Skeletal muscle tissue (tissue), 4 donors: ENCODE data around the gene SYN1. TPM values are rescaled to one million over a fixed set of nuclear protein-coding genes. Genes with fewer than 3 reads are reported as not detected.

Source experiments
- H3K27ac ChIP-seq: one replicate; pipeline ENCODE4 v1.7.0; 2013; ENCODE audit warnings: mild to moderate bottlenecking, low read depth, low read length, inconsistent platforms
- H3K27me3 ChIP-seq, 3 donors: one replicate each; pipeline ENCODE4 v1.7.0; 2013; ENCODE audit warnings: low read length in 3 of 3; ENCODE audit not compliant: control insufficient read depth in 3 of 3, insufficient read depth in 3 of 3
- H3K36me3 ChIP-seq, 3 donors: one replicate each; pipeline ENCODE4 v1.7.0; 2013; ENCODE audit warnings: low read length in 3 of 3; ENCODE audit not compliant: control insufficient read depth in 3 of 3, insufficient read depth in 3 of 3
- H3K4me1 ChIP-seq, 3 donors: one replicate each; pipeline ENCODE4 v1.7.0; 2013; ENCODE audit warnings: low read length in 3 of 3, mild to moderate bottlenecking in 3 of 3; ENCODE audit not compliant: control insufficient read depth in 3 of 3, insufficient read depth in 3 of 3
- H3K4me3 ChIP-seq, 3 donors: one replicate each; pipeline ENCODE4 v1.7.0; 2013; ENCODE audit warnings: low read length in 3 of 3
- H3K9ac ChIP-seq, 3 donors: one replicate each; pipeline ENCODE4 v1.7.0; 2013; ENCODE audit warnings: low read length in 3 of 3, mild to moderate bottlenecking in 3 of 3, moderate library complexity in 2 of 3, low read depth in 1 of 3
- H3K9me3 ChIP-seq, 3 donors: one replicate each; pipeline ENCODE4 v1.7.0; 2013; ENCODE audit warnings: low read length in 3 of 3; ENCODE audit not compliant: control insufficient read depth in 3 of 3
- total RNA-seq: library from RNA; depleted of rRNA; stranded (reverse); fragments of >200 nt; gene quantifications from one replicate; pipeline ENCODE4 v1.2.3, GENCODE V29; 2014
- donor health status: Osteomylitis.

SYN1 gene
- total RNA-seq, 1 donor from 2014 or later: not detected

DNA sequence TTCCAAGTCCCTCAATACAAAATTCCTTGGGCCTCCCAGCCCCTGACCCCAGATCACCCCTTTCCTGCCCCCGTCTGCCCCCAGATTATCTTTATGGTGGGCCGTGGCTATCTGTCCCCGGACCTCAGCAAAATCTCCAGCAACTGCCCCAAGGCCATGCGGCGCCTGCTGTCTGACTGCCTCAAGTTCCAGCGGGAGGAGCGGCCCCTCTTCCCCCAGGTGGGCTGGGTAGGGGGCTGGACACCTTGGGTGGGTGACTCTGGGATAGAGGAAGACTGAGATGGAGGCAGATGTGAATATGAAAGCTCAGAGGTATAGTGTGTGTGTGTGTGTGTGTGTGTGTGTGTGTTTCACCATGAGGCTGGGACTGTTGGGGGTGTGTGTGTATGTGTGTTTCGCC is 48.9 kb downstream of the SYN1 start:
- peaks cover 0 to 3% (median 0%) of the 10 kb centered on the region in 3 donors for H3K27me3 ChIP-seq
- peaks cover 38 to 41% (median 38%) of the 10 kb centered on the region in 3 donors for H3K36me3 ChIP-seq

DNA sequence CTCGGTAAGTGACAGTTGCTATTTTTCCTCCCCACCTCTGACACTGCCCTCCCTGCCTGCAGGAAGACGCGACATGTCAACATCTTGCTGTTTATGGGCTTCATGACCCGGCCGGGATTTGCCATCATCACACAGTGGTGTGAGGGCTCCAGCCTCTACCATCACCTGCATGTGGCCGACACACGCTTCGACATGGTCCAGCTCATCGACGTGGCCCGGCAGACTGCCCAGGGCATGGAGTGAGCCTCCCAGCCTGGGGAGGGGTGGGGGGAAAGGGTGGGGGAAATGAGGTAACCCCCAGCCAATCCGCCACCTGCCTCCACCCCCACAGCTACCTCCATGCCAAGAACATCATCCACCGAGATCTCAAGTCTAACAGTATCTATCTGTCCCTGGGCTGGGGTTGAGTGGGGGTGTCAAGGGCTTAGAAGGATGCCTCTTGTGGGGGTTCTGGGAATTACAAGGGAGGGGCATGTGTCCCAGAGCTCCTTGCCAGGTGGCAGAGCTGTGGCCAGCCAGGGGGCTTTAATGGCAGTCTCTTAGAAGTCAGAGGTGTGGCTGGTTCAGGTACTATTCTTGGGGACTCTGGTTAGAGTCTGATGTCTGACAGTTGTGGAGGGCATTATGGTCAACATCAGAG is 50.9 kb downstream of the SYN1 start:
- Histone ChIP-seq H3K27me3 (peaks cover 0 to 3% (median 0%) of the 10 kb centered on the region in 3 donors), H3K4me3 (no peak overlapping the region), H3K9ac (no peak overlapping the region), H3K9me3 (no peaks in the 10 kb centered on the region), H3K36me3 (peaks cover 41 to 53% (median 51%) of the 10 kb centered on the region in 3 donors), H3K27ac (no peak overlapping the region), H3K4me1 (peaks cover 0 to 15% (median 5%) of the 10 kb centered on the region in 3 donors)

More for the DNA sequence above, 48.9 kb downstream of the SYN1 start:
- H3K4me3 ChIP-seq: no peak overlapping the region
- peaks cover 0 to 10% (median 3%) of the 10 kb centered on the region in 3 donors for H3K4me1 ChIP-seq
- peaks cover 0 to under 1% (median 0%) of the 10 kb centered on the region in 3 donors for H3K9me3 ChIP-seq
- no peak overlapping the region for H3K27ac ChIP-seq
- no peak overlapping the region for H3K9ac ChIP-seq

DNA sequence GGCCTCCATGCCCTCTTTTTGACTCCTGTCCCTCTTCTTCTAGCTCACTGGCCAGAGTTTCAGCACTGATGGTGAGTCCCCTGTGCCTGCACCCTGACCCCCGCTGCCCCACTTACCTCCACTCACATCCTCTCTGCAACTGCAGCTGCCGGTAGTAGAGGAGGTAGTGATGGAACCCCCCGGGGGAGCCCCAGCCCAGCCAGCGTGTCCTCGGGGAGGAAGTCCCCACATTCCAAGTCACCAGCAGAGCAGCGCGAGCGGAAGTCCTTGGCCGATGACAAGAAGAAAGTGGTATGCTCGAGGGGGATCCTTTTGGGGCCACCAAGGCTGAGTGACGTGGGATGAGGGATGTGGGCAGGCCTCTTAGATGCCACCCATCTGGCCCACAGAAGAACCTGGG is 52.8 kb downstream of the SYN1 start:
- no peaks in the 10 kb centered on the region for H3K9me3 ChIP-seq
- H3K4me3 ChIP-seq: no peak overlapping the region
- H3K9ac ChIP-seq: no peak overlapping the region
- peaks cover 46 to 63% (median 61%) of the 10 kb centered on the region in 3 donors for H3K36me3 ChIP-seq
- peaks cover 5 to 19% (median 8%) of the 10 kb centered on the region in 3 donors for H3K4me1 ChIP-seq
- H3K27me3 ChIP-seq: peaks cover 0 to 3% (median 0%) of the 10 kb centered on the region in 3 donors
- H3K27ac ChIP-seq: no peak overlapping the region

DNA sequence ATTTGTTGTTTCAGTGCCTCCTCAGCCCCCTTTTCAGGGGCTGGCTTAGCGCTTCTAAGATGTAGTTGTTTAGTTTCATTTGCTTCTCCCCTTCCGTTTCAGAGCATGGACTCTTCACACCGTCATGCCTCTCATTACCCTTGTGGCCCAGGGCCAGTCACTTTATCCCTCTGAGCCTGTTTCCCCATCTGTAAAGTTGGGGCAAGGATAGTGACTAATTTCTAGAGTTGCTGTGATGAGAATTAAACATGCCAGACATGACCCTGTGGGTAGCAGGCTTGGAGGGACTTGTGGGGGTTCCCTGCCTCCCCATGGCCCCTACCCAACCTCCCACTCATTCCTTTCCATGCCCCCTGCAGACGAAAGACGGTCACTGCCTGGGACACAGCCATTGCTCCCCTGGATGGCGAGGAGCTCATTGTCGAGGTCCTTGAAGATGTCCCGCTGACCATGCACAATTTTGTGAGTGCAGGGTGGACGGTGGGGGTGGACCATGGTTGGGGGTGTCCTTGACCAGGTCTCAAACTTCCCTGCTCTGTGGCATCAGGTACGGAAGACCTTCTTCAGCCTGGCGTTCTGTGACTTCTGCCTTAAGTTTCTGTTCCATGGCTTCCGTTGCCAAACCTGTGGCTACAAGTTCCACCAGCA is 55.1 kb downstream of the SYN1 start:
- no peaks in the 10 kb centered on the region for H3K9me3 ChIP-seq
- peaks cover 0 to 3% (median 0%) of the 10 kb centered on the region in 3 donors for H3K27me3 ChIP-seq
- peaks cover 6 to 24% (median 15%) of the 10 kb centered on the region in 3 donors for H3K4me1 ChIP-seq
- peaks cover 34 to 54% (median 47%) of the 10 kb centered on the region in 3 donors for H3K36me3 ChIP-seq
- no peak overlapping the region for H3K4me3 ChIP-seq
- no peak overlapping the region for H3K27ac ChIP-seq
- H3K9ac ChIP-seq: no peak overlapping the region

GRCh38 chrX:47563801-47564315 is 55.8 kb downstream of the SYN1 start:
- Histone ChIP-seq H3K4me3 (no peak overlapping the region), H3K4me1 (peaks cover 6 to 24% (median 15%) of the 10 kb centered on the region in 3 donors), H3K36me3 (peaks cover 27 to 48% (median 44%) of the 10 kb centered on the region in 3 donors), H3K9me3 (no peaks in the 10 kb centered on the region), H3K9ac (no peak overlapping the region), H3K27ac (no peak overlapping the region), H3K27me3 (peaks cover 0 to 3% (median 0%) of the 10 kb centered on the region in 3 donors)

DNA sequence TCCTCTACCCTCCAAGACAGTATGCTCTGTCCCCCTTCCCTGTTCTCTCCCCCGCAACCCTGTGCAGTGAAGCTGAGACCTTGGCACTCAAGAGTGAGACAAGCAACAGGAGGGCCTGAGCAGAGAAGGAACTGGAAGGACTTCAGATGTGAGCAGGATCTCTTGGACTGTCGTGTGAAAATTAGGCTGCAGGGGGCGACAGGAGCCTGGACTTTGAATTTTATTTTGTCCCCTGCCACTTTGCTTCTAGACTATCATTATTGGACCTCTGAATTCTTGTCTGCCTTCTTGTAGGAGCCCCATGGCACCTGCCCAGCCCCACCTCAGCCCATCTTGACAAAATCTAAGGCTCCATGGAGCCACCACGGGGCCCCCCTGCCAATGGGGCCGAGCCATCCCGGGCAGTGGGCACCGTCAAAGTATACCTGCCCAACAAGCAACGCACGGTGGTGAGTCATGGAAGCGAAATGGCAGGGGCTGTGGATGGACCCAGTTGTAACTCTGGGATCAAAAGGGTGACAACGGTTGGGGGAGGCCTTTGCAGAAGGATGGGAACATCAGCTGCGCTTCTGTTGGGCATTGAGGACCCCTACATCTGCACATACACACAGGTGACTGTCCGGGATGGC is 56.9 kb downstream of the SYN1 start:
- H3K4me1 ChIP-seq: peaks cover 6 to 24% (median 15%) of the 10 kb centered on the region in 3 donors
- H3K36me3 ChIP-seq: peaks cover 19 to 37% (median 34%) of the 10 kb centered on the region in 3 donors
- H3K4me3 ChIP-seq: no peak overlapping the region
- no peaks in the 10 kb centered on the region for H3K9me3 ChIP-seq
- peak overlapping the region in 1 of 3 donors; percentile 3 for H3K9ac ChIP-seq
- H3K27me3 ChIP-seq: no peaks in the 10 kb centered on the region
- no peak overlapping the region for H3K27ac ChIP-seq

DNA sequence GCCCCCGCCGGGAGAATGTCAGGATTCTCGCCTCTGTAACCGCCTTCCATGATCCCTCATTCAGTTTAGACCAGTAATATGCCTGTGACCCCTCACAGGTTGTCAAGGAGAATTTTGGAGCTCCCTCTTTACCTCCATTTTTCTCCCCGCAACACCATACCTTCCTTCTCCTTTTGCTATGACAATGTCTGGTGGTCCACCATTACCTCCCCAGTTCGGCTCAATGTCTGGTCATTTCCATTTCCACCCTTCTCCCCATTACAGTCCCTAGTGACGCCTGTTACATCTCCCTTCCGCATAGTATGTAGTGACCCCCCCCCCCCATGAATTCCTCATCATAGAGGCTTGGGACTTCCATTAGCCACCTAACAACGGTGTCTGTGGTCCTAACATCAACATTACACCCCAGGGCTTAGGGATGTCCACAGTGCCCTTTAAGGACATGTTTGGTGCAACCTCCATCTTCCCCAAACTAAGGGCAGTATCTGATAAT is 58.0 kb downstream of the SYN1 start:
- H3K36me3 ChIP-seq: peaks cover 10 to 27% (median 25%) of the 10 kb centered on the region in 3 donors
- H3K9ac ChIP-seq: peak overlapping the region; percentile 75 to 89 (median 87)
- no peaks in the 10 kb centered on the region for H3K9me3 ChIP-seq
- peak overlapping the region; percentile 82 to 89 (median 83) for H3K4me3 ChIP-seq
- H3K27ac ChIP-seq: peak overlapping the region; percentile 95
- no peaks in the 10 kb centered on the region for H3K27me3 ChIP-seq
- H3K4me1 ChIP-seq: peaks cover 6 to 24% (median 15%) of the 10 kb centered on the region in 3 donors

- Histone ChIP-seq H3K27ac (peak within 1 kb of the TSS; percentile 95), H3K4me3 (peak within 1 kb of the TSS; percentile 82 to 89 (median 83)), H3K27me3 (no peaks in the 10 kb centered on the region), H3K9me3 (no peaks in the 10 kb centered on the region), H3K9ac (peak within 1 kb of the TSS; percentile 78 to 89 (median 87)), H3K4me1 (peaks cover 6 to 24% (median 15%) of the 10 kb centered on the region in 3 donors), H3K36me3 (peaks cover 7 to 25% (median 21%) of the 10 kb centered on the region in 3 donors)
Measured at GRCh38 chrX:47560934-47561658, 58.6 kb downstream of the SYN1 start, which contains the start of gene ARAF. ARAF (plus strand) TSS chrX:47561205; CDS start chrX:47562968, 1,763 bp downstream.
